NK-92 treated with Interleukin-12 subunit alpha and Interleukin-12 subunit beta, amount 100 ng/mL, for 24 hours (cell line): Measurements from ENCODE around the gene TDRKH.

Experiments used
- DNase-seq: peaks from one replicate; lab custom pipeline; 2025; lab: John Stamatoyannopoulos, UW

TDRKH gene

GRCh38 chr1:151790071-151790939, at the start of gene TDRKH:
TSS of gene TDRKH (minus strand) at chr1:151790500. CDS start at chr1:151783022, 7,478 bp downstream.
- peak; percentile 99 for DNase-seq

DNA sequence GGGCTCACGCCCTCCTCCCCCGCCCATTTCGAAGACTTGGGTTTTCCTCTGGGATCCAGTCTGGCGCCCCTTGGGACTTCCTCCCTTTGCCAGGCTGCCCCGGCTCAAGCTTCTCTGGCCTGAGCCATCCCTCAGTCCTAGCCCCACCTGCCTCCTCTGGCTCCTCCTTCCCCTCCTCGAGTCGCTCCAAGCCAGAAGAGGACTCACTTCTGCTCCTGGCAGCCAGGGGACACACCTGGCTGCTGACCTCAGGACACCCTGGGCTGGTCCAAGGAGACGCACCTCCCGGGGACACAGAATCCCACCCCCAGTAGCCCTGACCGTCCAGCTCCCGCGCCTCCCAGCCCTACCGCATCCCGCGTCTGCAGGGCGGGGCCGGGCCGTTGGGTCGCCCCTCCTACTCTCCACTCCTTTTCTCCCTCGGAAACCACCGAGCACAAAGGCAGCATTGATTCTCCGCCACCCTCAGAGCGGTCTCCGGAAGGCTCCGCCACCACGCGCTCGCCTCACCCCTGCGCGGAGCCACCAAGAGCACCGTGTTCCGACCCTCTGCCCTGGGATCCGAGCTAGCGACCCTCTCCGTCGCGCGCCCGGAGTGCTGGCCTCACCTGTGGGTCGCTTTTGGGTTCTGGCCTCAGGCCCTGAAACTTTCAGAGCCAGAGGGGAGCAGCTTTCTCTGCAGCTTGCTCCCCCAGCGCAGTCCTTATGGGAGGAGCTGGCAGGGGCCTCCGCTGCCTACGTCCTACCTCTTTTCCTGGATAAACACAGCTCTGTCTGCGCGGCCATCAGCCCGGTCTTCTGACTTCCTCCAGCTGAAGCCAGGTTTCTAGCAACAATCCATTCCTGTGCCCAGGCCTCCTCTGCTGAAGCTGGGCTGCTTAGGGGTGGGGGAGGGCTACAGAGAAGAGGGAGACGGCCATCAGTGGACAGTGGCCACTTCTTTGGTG, 49.4 kb upstream of the TDRKH start, which contains the start of gene C2CD4D:
Gene C2CD4D, minus strand, starts transcription at position 364 of the 947 bp plus-strand sequence. CDS start 831 bp downstream, outside the sequence.
- no peak for DNase-seq

- no peak for DNase-seq
Measured at GRCh38 chr1:151839082-151839412, 48.7 kb upstream of the TDRKH start.

GRCh38 chr1:151838222-151839081, 48.2 kb upstream of the TDRKH start:
- DNase-seq, result no peak

DNA sequence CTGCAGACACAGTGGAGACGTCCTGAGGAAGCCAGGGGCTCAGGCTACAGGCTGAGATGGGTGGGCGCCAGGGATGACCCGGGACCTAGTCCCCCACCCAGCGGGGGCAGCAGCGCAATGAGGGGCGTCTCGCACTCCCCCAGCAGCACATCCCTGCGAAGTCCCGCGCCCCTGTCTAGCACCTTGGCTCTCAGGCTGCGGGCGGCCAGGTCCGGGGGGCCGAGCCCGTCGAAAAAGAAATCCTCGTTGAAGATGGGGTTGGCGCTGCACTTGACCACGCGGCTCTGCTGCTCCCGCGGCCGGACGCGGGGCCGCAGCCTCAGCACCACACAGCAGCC, 47.6 kb upstream of the TDRKH start:
- DNase-seq, result no peak

- DNase-seq, result no peak
Measured at GRCh38 chr1:151837197-151837596, 46.9 kb upstream of the TDRKH start.

DNA sequence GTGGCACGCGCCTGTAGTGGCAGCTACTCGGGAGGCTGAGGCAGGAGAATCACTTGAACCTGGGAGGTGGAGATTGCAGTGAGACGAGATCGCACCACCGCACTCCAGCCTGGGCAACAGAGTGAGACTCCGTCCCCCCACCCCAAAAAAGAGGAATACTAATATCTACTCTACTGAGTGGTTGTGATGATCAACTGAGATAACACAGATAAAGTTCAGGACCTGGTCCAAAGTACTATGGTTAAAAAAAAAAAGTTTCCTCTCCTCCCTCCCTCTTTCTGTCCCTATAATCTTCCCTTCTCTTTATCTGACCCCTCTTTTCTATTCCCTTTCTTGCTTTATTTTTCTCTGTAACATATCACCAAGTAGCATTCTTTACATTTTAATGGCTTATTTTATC, 45.3 kb upstream of the TDRKH start:
- DNase-seq, result no peak

DNA sequence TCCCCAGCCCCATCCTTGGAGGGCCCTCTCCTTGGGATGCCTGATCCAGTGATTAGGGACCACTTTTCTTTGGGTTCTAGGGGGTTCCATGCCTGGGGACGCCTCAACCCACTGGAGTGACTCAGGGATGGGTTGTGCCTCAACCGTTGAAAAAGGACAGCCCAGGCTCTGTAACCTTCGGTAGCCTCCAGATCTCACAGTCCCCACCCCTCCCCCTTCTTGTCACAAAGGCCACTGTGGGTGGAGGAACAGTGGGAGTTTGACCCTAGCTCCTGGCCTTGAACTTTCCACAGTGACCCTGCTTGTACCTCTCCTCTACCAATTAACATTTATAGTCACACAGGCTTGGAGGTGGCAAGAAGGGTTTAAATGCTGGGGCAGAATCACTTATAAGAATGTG, 43.9 kb upstream of the TDRKH start:
- no peak for DNase-seq

- DNase-seq, result no peak
Measured at GRCh38 chr1:151833172-151833900, 43.0 kb upstream of the TDRKH start.

GRCh38 chr1:151832318-151832980, 42.1 kb upstream of the TDRKH start:
- DNase-seq, result no peak

DNA sequence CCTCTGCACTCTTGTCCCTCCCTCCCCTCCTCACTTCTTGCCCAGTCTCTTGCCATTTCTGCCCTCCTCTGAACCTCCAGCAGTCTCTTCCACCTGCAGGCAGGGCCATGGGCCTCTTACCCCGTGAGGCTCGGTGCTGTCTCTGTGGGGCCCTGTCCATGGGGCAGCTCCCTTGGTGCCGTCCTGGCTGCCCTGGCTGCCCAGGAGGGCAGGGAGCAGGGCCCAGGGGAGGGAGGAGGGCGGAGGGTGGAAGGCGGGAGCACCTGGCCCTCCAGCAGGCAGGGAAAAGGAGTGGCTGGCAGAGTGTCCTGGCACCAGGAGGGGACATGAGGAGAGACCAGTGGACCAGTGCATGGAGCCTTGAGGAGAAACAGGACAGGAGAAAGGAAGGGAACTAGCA, 41.3 kb upstream of the TDRKH start, which contains the start of gene RORC:
Gene RORC, minus strand, starts transcription at position 198 of the 400 bp plus-strand sequence. Its CDS starts 38 bp downstream, at position 160.
- no peak for DNase-seq

- no peak for DNase-seq
Measured at GRCh38 chr1:151831256-151831591, 40.9 kb upstream of the TDRKH start.

- DNase-seq, result no peak
Measured at GRCh38 chr1:151830055-151830454, 39.8 kb upstream of the TDRKH start.

GRCh38 chr1:151829352-151830046, 39.2 kb upstream of the TDRKH start:
- no peak for DNase-seq

- DNase-seq, result no peak
Measured at GRCh38 chr1:151828921-151829320, 38.6 kb upstream of the TDRKH start.

- no peak for DNase-seq
Measured at GRCh38 chr1:151827853-151828252, 37.6 kb upstream of the TDRKH start.

DNA sequence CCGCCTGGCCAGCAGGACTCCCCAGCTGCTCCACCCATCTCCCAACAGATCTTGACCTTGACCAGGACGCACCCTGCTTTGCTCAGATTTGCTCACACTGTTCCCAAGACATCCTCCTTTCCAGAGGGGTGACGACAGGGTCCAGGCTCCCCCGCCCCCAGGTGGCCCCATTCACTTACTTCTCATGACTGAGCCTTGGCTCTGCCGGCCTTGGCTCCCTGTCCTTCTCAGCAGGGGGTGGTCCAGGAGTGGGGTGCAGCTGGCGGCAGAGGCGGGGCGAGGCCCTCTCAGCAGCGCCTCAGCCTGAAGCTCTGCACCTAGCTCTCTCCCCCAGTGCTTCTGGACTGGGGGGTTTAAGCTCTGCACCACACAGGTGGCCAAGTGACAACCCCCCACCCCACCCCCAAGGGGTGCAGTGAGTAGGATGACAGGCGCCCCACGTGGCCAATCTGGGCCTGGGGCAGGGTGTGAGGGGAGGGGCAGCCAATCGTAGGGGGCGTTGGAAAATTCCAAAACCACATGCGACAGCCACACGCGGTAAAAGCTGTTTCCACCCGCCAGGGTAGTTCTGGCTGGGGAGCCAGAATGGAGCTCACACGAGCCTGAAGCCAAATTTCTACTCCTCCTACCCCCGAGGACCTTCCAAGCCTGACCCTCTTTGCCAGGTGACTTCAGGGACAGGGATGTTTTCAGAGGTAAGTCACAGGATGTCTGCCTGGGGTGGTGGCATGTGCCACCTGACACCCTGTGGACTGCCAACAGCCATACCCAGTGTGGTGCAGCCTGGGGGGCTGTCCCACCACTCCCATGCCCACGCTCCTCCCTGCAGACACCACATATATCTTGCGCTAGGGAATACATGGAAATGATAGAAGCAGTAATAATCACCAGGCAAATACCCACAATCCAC, 35.7 kb upstream of the TDRKH start:
- DNase-seq, result no peak

DNA sequence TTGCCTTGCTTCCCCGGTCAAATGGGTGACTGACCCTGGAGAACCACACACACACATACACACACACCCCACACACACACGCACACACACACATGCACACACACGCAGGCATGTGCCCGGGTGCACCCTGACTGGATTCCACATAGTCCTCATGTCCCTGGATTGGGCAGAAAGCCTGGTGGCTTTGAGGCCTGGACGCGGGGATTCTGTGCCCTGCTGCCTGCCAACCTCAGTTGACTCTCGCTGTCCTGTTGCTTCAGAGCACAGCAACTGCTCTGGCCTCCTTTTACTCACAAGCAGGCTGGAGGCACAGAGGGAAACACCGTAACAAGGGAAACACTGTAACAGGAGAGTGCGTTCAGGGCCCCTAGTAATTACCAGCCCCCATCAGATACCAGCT, 34.9 kb upstream of the TDRKH start:
- no peak for DNase-seq

DNA sequence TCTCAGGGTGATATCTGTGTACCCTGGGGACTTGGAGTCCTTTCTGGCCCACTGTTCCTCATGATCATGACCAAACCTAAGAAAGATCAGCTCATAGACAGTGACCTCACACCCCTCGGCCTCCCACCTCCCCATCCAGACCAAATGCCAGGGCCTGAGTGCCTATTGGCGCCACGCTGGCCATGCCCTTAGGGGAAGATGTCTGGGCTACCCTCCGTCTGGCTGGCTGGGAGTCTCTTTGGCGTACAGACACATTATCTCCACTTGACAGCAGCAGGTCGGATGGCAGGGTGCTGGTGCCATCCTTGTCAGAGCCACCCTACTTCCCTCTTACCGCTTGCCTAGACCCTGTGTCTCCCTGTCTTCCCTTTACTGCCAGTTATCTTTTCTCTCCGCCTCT, 32.9 kb upstream of the TDRKH start:
- no peak for DNase-seq
